Ecto neural progenitor cell (in vitro differentiated cells): ENCODE data around the gene CDKAL1.
"Not testable (repeated sequence)": the region's sequence is repeated elsewhere in the genome, so short reads cannot be mapped to it uniquely, and the experiment has no call there.

Experiments used
- DNase-seq: peaks from one replicate; pipeline ENCODE4 v3.0.0-alpha.2; 2018; ENCODE audit warnings: low spot score

Gene CDKAL1

GRCh38 chr6:21182589-21182988 is 648.3 kb downstream of the CDKAL1 start:
- DNase-seq: no peak

GRCh38 chr6:21185861-21186478 is 651.7 kb downstream of the CDKAL1 start:
- DNase-seq: peak; percentile 77

DNA sequence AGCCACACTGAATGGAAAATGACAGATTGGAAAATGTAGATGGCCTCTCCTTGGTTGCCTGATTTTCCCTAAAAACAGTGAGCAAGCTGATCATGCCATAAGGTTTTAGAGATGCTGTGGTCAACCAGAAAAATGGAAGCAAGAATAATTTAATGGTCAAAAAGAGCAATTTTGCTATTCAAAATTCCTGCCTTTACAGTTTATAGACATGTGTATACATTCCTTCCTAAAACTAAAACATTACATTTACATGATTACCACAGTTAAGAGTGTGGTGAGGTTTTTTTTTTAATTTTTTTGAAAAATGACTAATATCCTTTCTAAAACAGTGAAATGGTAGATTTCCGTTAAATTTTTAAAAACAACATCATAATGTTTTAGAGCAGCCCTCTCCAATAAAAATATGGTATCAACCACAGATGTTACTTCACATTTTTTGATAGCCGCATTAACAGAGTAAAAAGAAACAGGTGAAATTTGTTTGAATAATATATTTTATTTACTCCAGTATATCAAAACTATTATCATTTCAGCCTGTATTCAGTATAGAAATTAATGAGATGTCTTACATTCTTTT is 652.3 kb downstream of the CDKAL1 start:
- no peak for DNase-seq

DNA sequence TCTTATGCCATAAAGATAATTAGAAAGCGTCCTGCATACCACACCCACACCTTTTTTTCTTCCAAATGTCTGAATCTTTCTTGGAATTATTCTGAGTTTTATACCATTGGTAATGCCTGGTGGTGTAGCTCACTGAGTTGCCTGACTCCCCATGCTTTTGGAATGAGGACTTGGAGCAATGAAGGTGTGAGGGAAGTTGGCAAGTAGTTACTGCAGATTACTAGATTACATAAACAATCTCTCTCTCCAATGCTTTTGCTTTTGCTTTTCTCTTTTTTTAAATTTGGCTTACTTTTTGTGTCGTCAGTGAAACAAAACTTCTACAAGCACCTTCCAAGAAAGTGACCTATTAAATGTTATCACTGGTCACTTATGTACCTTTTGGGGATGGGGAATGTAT is 653.2 kb downstream of the CDKAL1 start:
- no peak for DNase-seq

DNA sequence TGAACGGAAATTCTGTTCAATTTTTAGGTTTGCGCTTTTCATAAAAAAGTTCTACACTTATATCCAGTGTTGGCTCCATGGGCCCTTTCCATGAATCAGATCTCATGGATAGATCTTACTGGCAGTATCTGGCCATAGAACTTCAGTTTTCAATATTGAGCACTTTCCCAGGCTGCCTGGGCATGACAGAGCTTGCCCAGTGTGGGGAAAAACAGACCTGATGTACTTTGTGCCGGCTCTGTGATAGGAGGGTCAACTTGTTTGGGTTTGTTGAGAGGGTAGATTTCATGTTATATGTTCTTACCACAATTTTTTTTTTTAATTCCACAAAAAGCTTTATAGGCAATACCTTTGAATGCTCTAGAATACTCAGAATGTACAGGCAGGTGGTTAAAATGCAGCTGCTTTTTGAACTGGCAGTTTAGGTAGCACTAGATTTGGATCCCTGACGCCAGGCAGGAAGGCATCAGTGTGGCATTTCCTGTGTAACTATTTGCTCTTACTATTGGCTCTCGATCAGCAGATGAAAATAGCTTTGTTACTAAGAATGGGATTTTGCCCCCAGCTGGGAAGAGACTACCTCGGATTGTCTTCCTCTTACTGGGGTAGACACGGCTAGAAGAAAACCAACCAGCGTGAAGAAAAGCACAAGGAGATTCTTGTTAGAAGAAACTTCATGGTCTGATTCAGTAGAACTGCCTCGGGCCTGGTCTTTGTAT is 654.4 kb downstream of the CDKAL1 start:
- DNase-seq: no peak

- no peak for DNase-seq
These were observed 655.5 kb downstream of the CDKAL1 start for GRCh38 chr6:21189759-21190158.

DNA sequence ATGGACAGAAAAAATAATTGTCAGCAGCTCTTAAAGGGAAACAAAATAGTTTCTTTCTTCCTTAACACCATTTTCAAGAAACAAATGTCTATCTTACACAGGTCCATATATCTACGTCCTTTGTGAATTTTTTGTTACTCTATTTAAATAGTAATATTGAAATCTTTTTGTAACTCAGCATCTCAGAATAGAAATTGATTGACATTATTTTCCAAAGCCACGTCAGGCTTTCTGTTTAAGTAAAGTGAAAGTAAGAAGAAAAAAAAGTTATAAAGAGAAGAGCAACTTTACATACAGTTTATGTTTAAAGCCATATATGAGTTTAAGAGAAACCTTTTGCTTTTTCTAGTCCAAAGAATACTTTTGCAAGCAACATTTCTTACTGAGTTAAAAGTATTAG is 656.4 kb downstream of the CDKAL1 start:
- no peak for DNase-seq

DNA sequence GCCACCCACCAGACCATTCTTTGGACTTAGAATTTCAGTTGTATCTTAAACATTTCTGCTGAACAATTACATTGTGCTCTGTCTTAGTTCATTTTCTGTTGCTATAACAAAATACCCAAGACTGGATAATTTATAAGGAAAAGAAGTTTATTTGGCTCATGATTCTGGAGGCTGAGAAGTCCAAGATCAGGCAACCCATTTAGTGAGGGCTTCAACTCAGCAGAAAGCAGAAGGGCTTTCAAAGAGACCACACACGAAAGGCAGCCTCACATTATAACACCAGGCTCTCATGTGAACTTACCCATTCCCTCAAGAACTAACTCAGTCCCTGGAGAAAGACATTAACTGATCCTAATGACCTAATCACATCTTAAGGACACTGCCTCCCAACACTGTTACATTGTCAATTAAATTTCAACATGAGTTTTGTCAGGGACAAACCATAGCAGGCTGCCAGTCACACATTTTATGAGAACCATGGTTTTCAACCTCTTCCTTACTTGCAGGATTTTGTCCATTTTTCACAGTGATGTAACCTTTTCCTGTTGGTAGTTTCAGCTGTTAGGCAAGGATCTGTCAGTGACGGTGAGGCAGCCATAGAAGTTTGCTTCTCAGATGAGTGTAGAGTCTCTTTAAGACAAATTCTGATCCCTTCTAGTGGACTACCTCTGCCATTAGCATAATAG is 659.7 kb downstream of the CDKAL1 start:
- DNase-seq: no peak

DNA sequence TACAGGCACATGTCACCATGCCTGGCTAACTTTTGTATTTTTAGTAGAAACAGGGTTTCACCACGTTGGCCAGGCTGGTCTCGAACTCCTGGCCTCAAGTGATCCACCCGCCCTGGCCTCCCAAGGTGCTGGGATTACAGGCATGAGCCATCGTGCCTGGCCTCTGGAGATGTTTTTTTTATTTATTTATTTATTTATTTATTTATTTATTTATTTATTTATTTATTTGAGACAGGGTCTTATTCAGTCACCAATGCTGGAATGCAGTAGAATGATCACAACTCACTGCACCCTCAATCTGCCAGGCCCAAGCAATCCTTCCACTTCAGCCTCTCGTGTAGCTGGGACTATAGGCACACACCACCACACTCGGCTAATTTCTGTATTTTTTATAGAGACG is 661.0 kb downstream of the CDKAL1 start:
- not testable (repeated sequence) for DNase-seq

DNA sequence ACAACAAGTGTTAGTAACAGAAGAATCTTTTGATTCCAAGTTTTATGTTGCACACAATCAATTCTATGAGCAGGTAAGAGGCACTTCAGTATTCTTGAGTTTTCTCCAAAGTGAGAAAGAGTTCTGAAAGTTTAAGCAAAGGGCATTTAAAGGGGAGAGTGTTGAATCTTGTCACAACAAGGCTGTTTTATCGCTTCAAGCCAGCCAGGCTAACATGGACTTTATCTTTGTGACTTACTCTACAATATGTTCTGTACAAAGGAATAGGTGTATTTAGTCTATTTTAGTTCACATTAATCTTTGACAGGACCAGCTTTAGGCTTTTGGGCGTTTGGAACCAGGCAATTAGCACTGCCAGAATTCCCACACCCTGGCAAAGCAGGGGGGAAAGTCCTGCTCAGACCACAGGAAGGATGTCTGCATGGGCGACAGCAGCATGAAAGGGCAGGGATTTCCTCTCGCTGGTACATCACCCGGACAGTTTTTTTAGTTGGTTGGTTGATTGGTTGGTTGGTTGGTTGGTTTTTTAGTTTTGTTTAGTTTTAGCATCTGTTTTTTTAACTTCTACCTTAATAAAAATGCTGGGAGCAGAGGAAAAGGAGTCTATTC is 663.9 kb downstream of the CDKAL1 start:
- no peak for DNase-seq

DNA sequence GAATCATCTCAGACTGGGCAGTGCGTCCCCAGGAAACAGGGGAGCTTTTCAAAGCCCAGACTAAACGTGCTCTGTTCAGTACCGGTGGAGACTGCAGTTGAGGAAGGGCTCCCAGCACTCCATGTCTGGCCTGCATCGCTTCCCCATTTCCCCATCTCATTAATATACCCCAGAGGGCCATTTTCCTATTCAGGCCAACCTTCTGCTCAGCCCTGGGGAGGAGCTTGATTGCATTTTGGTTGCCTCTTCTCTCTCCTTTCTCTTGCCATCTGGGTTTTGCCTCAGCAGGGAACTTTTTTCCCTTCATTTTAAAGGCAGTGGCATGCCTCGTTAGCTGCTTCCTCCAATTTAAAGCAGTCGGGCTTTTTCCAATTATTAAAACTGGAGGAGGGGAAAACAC is 665.0 kb downstream of the CDKAL1 start:
- no peak for DNase-seq

DNA sequence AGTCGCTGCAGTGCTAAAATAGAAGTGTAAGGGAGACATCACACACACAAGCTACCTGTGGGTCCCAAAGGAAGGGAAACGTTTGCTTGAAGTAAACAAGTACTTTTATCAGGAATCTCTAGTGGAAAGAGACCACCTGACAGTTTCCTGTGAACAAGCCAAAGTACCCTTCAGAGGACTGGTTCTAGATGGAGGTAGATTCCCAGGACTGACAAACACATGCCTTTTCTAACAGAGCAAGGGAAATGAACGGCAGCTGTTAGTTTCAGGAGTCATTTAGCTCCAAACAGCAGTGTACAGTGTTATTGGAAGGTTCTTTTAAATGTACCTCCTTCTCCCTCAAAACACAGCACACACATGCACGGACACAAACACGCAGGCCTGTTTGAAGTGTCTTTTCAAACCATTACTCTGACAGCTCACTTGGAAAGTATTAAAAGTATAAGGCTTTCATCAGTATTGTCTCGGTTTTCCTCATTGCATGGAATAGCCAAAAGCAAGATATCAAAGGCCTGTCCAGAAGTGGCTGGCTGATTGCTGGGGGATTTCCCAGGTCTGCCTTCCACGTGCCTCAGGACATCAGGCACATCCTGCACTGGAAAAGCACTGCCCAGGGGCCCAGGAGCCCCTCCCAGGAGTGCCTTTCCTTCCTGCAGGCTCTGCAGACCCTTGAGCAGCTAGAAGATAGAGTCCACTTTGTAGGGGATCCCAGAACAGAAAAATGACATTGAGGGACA is 666.0 kb downstream of the CDKAL1 start:
- DNase-seq: no peak

GRCh38 chr6:21201187-21201586 is 666.9 kb downstream of the CDKAL1 start:
- DNase-seq: no peak

DNA sequence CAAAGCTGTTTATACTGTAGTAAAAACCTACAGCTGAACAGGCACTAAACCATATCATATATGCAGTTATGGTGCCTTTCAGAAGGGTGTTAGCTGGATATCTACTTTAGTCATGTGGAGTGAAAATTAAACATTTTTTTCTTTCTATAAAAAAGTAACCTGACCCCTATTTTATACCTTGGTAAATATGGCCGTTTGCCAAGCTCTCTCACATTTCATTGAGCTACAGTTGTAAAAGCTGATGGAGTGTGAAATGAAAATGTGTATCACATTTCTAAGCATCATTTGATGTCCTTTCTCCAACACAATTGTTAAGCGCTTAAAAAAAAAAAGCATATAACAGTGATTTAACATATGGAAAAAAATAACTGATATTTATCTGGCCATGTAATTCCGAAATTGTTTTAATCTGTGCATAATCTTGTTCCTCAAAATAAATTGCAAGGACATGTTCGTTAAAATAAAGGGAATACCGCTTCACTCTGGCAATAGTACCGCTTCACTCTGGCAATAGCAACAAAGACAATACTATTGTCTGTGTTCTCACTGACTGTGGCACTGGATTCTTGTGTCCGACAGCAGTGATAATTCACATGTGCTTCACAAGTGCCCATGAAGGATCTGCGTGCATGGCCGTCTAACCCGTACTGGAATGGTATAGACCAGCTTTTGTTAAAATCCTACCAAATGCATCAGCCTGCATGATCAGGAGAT is 667.5 kb downstream of the CDKAL1 start:
- DNase-seq: no peak

- no peak for DNase-seq
These were observed 668.3 kb downstream of the CDKAL1 start for GRCh38 chr6:21202521-21202920.

DNA sequence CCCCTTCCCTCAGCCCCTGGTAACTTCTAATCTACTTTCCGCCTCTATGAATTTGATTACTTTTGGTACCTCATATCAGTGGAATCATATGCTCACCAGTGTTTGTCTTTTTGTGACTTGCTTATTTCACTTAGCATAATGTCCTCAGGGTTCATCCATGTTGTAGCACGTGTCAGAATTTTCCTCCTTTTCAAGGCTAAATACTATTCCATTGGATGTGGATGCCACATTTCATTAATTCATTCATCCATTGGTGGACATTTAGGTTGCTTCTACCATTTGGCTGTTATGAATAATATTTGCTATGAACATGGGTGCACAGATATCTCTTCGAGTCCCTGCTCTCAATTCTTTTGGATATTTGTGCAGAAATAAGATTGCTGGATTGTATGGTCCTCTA is 670.7 kb downstream of the CDKAL1 start:
- no peak for DNase-seq

- no peak for DNase-seq
These were observed 674.0 kb downstream of the CDKAL1 start for GRCh38 chr6:21208081-21208795.

DNA sequence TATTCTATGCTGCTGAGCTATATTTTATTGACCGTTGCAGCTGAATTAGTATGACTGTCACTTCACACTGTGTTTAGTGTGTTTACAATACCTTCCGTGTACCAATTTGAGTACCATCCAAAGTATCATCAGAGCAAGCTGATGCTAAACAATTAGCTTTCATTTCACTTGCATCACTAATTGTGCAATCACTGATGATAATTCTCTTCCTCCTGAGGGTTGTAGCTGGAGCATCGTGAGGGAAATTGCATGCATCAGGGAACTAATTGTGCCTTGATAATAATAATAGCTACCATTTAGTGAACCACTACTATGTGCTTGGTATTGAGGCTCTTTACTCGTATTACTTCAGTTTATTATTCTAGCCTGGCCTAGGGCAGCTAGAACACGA is 674.5 kb downstream of the CDKAL1 start:
- DNase-seq: no peak

DNA sequence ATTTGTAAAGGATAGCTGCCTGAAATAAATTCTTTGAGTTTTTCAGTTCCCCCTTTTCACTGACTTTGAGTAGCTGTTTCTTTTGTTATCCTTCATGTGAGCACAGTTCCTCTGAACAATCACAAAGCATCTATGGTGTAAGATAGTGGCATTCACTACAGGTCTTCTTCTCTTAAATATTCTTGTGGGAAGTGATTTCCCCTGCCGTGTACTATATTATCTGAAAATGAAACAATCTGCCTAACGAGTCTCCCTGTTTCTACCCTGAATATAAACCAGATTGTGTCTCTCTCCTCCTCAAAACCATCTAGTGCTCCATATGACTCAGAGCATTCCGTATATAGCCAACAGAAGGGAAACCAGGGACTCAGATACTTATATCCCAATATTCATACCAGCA is 679.2 kb downstream of the CDKAL1 start:
- DNase-seq: no peak

GRCh38 chr6:21214738-21215448 is 680.6 kb downstream of the CDKAL1 start:
- DNase-seq: no peak
